ENCODE measurements around the gene PTPRM.

PTPRM gene

DNA sequence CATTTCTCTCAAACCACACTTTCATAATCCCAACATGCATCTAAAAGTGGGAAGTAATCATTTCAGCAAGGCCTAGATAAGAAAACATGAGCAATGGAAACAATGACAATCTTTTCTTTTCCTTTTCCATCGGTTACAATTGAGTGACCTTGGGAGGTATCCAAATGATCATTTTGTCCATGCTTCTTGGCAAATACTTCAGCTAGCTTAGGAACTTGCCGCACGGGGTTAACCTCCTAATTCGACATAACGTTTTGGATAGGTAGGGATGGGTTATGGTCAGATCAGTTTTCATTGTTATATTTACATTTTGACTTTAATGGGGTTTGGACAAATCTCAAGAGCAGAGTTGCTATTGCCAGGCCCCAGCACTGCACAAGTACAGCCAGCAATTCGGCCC lies 4.6 kb upstream of the PTPRM start:
- Histone ChIP-seq H3K9me2 (replicated peaks; ENCODE audit: low read depth, low read length) (no peaks in the 10 kb centered on the region), H3K79me2 (ENCODE audit: insufficient read depth, low read length) (no peaks in the 10 kb centered on the region), H3K27me3 (ENCODE audit: insufficient read depth, low read length, poor library complexity, severe bottlenecking) (peaks cover 13% of the 10 kb centered on the region), H3K9me3 (ENCODE audit: insufficient read depth, low read depth, low read length) (no peaks in the 10 kb centered on the region), H2AFZ (ENCODE audit: low read length) (no peak overlapping the region), H3K4me3 (ENCODE audit: low read length, poor library complexity, severe bottlenecking) (no peak overlapping the region), H3K36me3 (ENCODE audit: insufficient read depth, low read length) (no peaks in the 10 kb centered on the region), H4K20me1 (ENCODE audit: insufficient read depth, low read length, poor library complexity, severe bottlenecking) (no peaks in the 10 kb centered on the region), H3F3A (ENCODE audit: low read depth) (no peaks in the 10 kb centered on the region), H3K4me2 (ENCODE audit: low read depth, low read length, poor library complexity, severe bottlenecking) (no peak overlapping the region), H3K9ac (ENCODE audit: low read depth, low read length, poor library complexity, severe bottlenecking) (no peak overlapping the region), H3K4me1 (ENCODE audit: insufficient read depth, low read length, poor library complexity, severe bottlenecking) (no peaks in the 10 kb centered on the region)
- TF ChIP-seq, protein P1, sequence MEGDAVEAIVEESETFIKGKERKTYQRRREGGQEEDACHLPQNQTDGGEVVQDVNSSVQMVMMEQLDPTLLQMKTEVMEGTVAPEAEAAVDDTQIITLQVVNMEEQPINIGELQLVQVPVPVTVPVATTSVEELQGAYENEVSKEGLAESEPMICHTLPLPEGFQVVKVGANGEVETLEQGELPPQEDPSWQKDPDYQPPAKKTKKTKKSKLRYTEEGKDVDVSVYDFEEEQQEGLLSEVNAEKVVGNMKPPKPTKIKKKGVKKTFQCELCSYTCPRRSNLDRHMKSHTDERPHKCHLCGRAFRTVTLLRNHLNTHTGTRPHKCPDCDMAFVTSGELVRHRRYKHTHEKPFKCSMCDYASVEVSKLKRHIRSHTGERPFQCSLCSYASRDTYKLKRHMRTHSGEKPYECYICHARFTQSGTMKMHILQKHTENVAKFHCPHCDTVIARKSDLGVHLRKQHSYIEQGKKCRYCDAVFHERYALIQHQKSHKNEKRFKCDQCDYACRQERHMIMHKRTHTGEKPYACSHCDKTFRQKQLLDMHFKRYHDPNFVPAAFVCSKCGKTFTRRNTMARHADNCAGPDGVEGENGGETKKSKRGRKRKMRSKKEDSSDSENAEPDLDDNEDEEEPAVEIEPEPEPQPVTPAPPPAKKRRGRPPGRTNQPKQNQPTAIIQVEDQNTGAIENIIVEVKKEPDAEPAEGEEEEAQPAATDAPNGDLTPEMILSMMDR (conservative IDR thresholded peaks at IDR 0.05; ENCODE audit: low read length) = no peak
- no peak for TF ChIP-seq EZH2phosphoT487 (IDR thresholded peaks at IDR 0.05; ENCODE audit: borderline replicate concordance)

GRCh38 chr18:7565677-7566076 lies 1.4 kb upstream of the PTPRM start:
- TF ChIP-seq, protein P1 (conservative IDR thresholded peaks at IDR 0.05; ENCODE audit: low read length) = no peak
- no peak overlapping the region for H3K9ac ChIP-seq (ENCODE audit: low read depth, low read length, poor library complexity, severe bottlenecking)
- H3K9me2 ChIP-seq (replicated peaks; ENCODE audit: low read depth, low read length) = no peaks in the 10 kb centered on the region
- H3K9me3 ChIP-seq (ENCODE audit: insufficient read depth, low read depth, low read length) = no peaks in the 10 kb centered on the region
- no peak overlapping the region for H3K4me3 ChIP-seq (ENCODE audit: low read length, poor library complexity, severe bottlenecking)
- no peak overlapping the region for H3K4me2 ChIP-seq (ENCODE audit: low read depth, low read length, poor library complexity, severe bottlenecking)
- no peaks in the 10 kb centered on the region for H4K20me1 ChIP-seq (ENCODE audit: insufficient read depth, low read length, poor library complexity, severe bottlenecking)
- no peaks in the 10 kb centered on the region for H3F3A ChIP-seq (ENCODE audit: low read depth)
- H3K4me1 ChIP-seq (ENCODE audit: insufficient read depth, low read length, poor library complexity, severe bottlenecking) = peaks cover 5% of the 10 kb centered on the region
- peaks cover 6% of the 10 kb centered on the region for H3K79me2 ChIP-seq (ENCODE audit: insufficient read depth, low read length)
- peaks cover 20% of the 10 kb centered on the region for H3K27me3 ChIP-seq (ENCODE audit: insufficient read depth, low read length, poor library complexity, severe bottlenecking)
- no peaks in the 10 kb centered on the region for H3K36me3 ChIP-seq (ENCODE audit: insufficient read depth, low read length)
- no peak overlapping the region for H2AFZ ChIP-seq (ENCODE audit: low read length)

GRCh38 chr18:7566244-7566566 lies 911 bp upstream of the PTPRM start:
- Histone ChIP-seq H3K4me2 (ENCODE audit: low read depth, low read length, poor library complexity, severe bottlenecking) (peak overlapping the region; percentile 72), H3F3A (ENCODE audit: low read depth) (no peaks in the 10 kb centered on the region), H3K9me2 (replicated peaks; ENCODE audit: low read depth, low read length) (no peaks in the 10 kb centered on the region), H4K20me1 (ENCODE audit: insufficient read depth, low read length, poor library complexity, severe bottlenecking) (no peaks in the 10 kb centered on the region), H3K4me1 (ENCODE audit: insufficient read depth, low read length, poor library complexity, severe bottlenecking) (peaks cover 5% of the 10 kb centered on the region), H3K79me2 (ENCODE audit: insufficient read depth, low read length) (peaks cover 6% of the 10 kb centered on the region), H3K36me3 (ENCODE audit: insufficient read depth, low read length) (no peaks in the 10 kb centered on the region), H3K27me3 (ENCODE audit: insufficient read depth, low read length, poor library complexity, severe bottlenecking) (peaks cover 20% of the 10 kb centered on the region), H3K9me3 (ENCODE audit: insufficient read depth, low read depth, low read length) (no peaks in the 10 kb centered on the region), H3K9ac (ENCODE audit: low read depth, low read length, poor library complexity, severe bottlenecking) (peak overlapping the region; percentile 44), H3K4me3 (ENCODE audit: low read length, poor library complexity, severe bottlenecking) (peak overlapping the region; percentile 73), H2AFZ (ENCODE audit: low read length) (peak overlapping the region; percentile 32; the same call in 1 of the 2 replicates)
- no peak for TF ChIP-seq EZH2phosphoT487 (IDR thresholded peaks at IDR 0.05; ENCODE audit: borderline replicate concordance)

All from Loucy (cell line).